Measurements from ENCODE around the gene CHST4. TPM values are rescaled to one million over a fixed set of nuclear protein-coding genes. Genes with fewer than 3 reads are reported as not detected.

CHST4 gene
- total RNA-seq, 2 experiments from 2014 or later, result not detected

- Histone ChIP-seq H3K4me3 (ENCODE audit: low read length) (no peak overlapping the region), H3K36me3 (ENCODE audit: insufficient read depth, low read length) (no peaks in the 10 kb centered on the region), H3K9me3 (ENCODE audit: control insufficient read depth in 1 of 2, insufficient read depth in 1 of 2, low read length in 2 of 2) (no peaks in the 10 kb centered on the region), H3K27ac (ENCODE audit: low read depth in 1 of 2, low read length in 2 of 2) (no peak overlapping the region), H3K27me3 (ENCODE audit: control insufficient read depth in 1 of 2, insufficient read depth in 2 of 2, low read length in 2 of 2) (peaks cover 0 to 3% of the 10 kb centered on the region in 2 experiments), H3K4me1 (ENCODE audit: insufficient read depth, low read length) (no peaks in the 10 kb centered on the region)
- no peak overlapping the region for H3K4me3 Mint-ChIP-seq
- no peak for ATAC-seq (ENCODE audit: poor library complexity)
- no peak overlapping the region for H3K27ac Mint-ChIP-seq
- no peaks in the 10 kb centered on the region for H3K4me1 Mint-ChIP-seq (ENCODE audit: low read depth)
- DNase-seq, result no peak
- TF ChIP-seq CTCF (IDR thresholded peaks at IDR 0.05), result no peak
- peaks cover 21% of the 10 kb centered on the region for H3K27me3 Mint-ChIP-seq
- POLR2A ChIA-PET, result no interaction called here
- CTCF ChIA-PET, result interaction anchor here (0.7 kb wide), 1 partner anchor 24 kb away, joined by 4 read pairs; no protein-coding TSS in a partner anchor
- intact Hi-C loops (cut with DNase I, micrococcal nuclease), result no loop called here
- no peaks in the 10 kb centered on the region for H3K9me3 Mint-ChIP-seq
- H3K36me3 Mint-ChIP-seq (ENCODE audit: low read depth), result no peaks in the 10 kb centered on the region
Measured at GRCh38 chr16:71532366-71532765, 6.1 kb downstream of the CHST4 start.

GRCh38 chr16:71536752-71537499 is 10.7 kb downstream of the CHST4 start:
- no peaks in the 10 kb centered on the region for H3K4me1 ChIP-seq (ENCODE audit: insufficient read depth, low read length)
- H3K9me3 ChIP-seq (ENCODE audit: control insufficient read depth in 1 of 2, insufficient read depth in 1 of 2, low read length in 2 of 2), result no peaks in the 10 kb centered on the region
- DNase-seq, result no peak
- H3K36me3 ChIP-seq (ENCODE audit: insufficient read depth, low read length), result no peaks in the 10 kb centered on the region
- Mint-ChIP-seq H3K4me3 (no peak overlapping the region), H3K27ac (no peak overlapping the region), H3K4me1 (ENCODE audit: low read depth) (no peaks in the 10 kb centered on the region), H3K27me3 (peaks cover 5% of the 10 kb centered on the region), H3K36me3 (ENCODE audit: low read depth) (no peaks in the 10 kb centered on the region), H3K9me3 (no peaks in the 10 kb centered on the region)
- peaks cover 0 to 3% of the 10 kb centered on the region in 2 experiments for H3K27me3 ChIP-seq (ENCODE audit: control insufficient read depth in 1 of 2, insufficient read depth in 2 of 2, low read length in 2 of 2)
- H3K4me3 ChIP-seq (ENCODE audit: low read length), result no peak overlapping the region
- TF ChIP-seq CTCF (IDR thresholded peaks at IDR 0.05), result no peak
- ChIA-PET POLR2A (no interaction called here), CTCF (no interaction called here)
- ATAC-seq (ENCODE audit: poor library complexity), result no peak
- no peak overlapping the region for H3K27ac ChIP-seq (ENCODE audit: low read depth in 1 of 2, low read length in 2 of 2)
- intact Hi-C loops (cut with DNase I, micrococcal nuclease), result loop anchor here in 1 of 2 experiments (1.0 kb wide), 1 partner anchor 125 kb away; no protein-coding TSS in a partner anchor

GRCh38 chr16:71537643-71538042 is 11.4 kb downstream of the CHST4 start:
- no peaks in the 10 kb centered on the region for H3K9me3 ChIP-seq (ENCODE audit: control insufficient read depth in 1 of 2, insufficient read depth in 1 of 2, low read length in 2 of 2)
- no peaks in the 10 kb centered on the region for H3K9me3 Mint-ChIP-seq
- peaks cover 11% of the 10 kb centered on the region for H3K27me3 Mint-ChIP-seq
- H3K4me1 Mint-ChIP-seq (ENCODE audit: low read depth), result no peaks in the 10 kb centered on the region
- intact Hi-C loops (cut with DNase I, micrococcal nuclease), result loop anchor here in 1 of 2 experiments (1.0 kb wide), 1 partner anchor 125 kb away; no protein-coding TSS in a partner anchor
- no peaks in the 10 kb centered on the region for H3K36me3 ChIP-seq (ENCODE audit: insufficient read depth, low read length)
- H3K27me3 ChIP-seq (ENCODE audit: control insufficient read depth in 1 of 2, insufficient read depth in 2 of 2, low read length in 2 of 2), result peaks cover 0 to 3% of the 10 kb centered on the region in 2 experiments
- H3K36me3 Mint-ChIP-seq (ENCODE audit: low read depth), result no peaks in the 10 kb centered on the region
- ATAC-seq (ENCODE audit: poor library complexity), result peak; percentile 54
- peak in 11 of 14 experiments; percentile 2 to 53 (median 15) for DNase-seq
- TF ChIP-seq CTCF (IDR thresholded peaks at IDR 0.05), result peak; percentile 42
- no peak overlapping the region for H3K4me3 Mint-ChIP-seq
- H3K4me3 ChIP-seq (ENCODE audit: low read length), result no peak overlapping the region
- H3K27ac ChIP-seq (ENCODE audit: low read depth in 1 of 2, low read length in 2 of 2), result no peak overlapping the region
- ChIA-PET POLR2A (no interaction called here), CTCF (interaction anchor here (0.9 kb wide), 1 partner anchor 125 kb away, joined by 3 read pairs; no protein-coding TSS in a partner anchor)
- H3K4me1 ChIP-seq (ENCODE audit: insufficient read depth, low read length), result peaks cover 3% of the 10 kb centered on the region
- H3K27ac Mint-ChIP-seq, result no peak overlapping the region

Data from CD4-positive, alpha-beta T cell (primary cell).